Bladder microvascular endothelial cell (primary cell): ENCODE results near the gene DPH1. TPM values are rescaled to one million over a fixed set of nuclear protein-coding genes. Genes with fewer than 3 reads are reported as not detected.

Experiments
- total RNA-seq: library from RNA; depleted of rRNA; stranded (reverse); fragments of >200 nt; gene quantifications from 2 replicates; pipeline ENCODE4 v1.2.3, GENCODE V29; 2014

Gene DPH1
- 8.4 and 18.3 TPM in 2 replicates for total RNA-seq

GRCh38 chr17:2029911-2030778 is at the start of gene DPH1:
Gene DPH1, plus strand, starts transcription at chr17:2030153. Its CDS starts 17 bp downstream, at chr17:2030170.

GRCh38 chr17:2025220-2025621 is 4.7 kb upstream of the DPH1 start, which contains the start of gene RTN4RL1:
Gene RTN4RL1, minus strand, starts transcription at chr17:2025334. Its CDS starts 469 bp downstream, at chr17:2024865.

GRCh38 chr17:2041561-2042389 is 11.8 kb downstream of the DPH1 start, which contains the start of gene OVCA2:
Gene OVCA2, plus strand, starts transcription at chr17:2042022. Its CDS starts 26 bp downstream, at chr17:2042048.

GRCh38 chr17:2054512-2055291 is 24.7 kb downstream of the DPH1 start, which contains the start of gene HIC1:
Gene HIC1, plus strand, starts transcription at chr17:2055103. Its CDS starts 1,588 bp downstream, at chr17:2056691.

Other genes with a start within 250 kb of the DPH1 start
- gene SMYD4, start 200.3 kb upstream of the DPH1 start, total RNA-seq = 6.5 and 13.7 TPM in 2 replicates
- 35.9 and 64.1 TPM in 2 replicates for gene RPA1, start 200.1 kb upstream of the DPH1 start, total RNA-seq
- gene RTN4RL1, start 4.8 kb upstream of the DPH1 start, total RNA-seq = 0.06 TPM in 1 of 2 replicates, not detected in the other
- gene OVCA2, start 11.9 kb downstream of the DPH1 start, total RNA-seq = 22.7 and 48.4 TPM in 2 replicates
- 18.5 and 25.5 TPM in 2 replicates for gene HIC1, start 24.9 kb downstream of the DPH1 start, total RNA-seq